ENCODE data around the gene L3MBTL1. TPM values are rescaled to one million over a fixed set of nuclear protein-coding genes. Genes with fewer than 3 reads are reported as not detected.

Gene L3MBTL1
- total and polyA plus RNA-seq, 2 of the 4 experiments (the other 2 are of a cell fraction): 2.2 to 4.5 TPM

DNA sequence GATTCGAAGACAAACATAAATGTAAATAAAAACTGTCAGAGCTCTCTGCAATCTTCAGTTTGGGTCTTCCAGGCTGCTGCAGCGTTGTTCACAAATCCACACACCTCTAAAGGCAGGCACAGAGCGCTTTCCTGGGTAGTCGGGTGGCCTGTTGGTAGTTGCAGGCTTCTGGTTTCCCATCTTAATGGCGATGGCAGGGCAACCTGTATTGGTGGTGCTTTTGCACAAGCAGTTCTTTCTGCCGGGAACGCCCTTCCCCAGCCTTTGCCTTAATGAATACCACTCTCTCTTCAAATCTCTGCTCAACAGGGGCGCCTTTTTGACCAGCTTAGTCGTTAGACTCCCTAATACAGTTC is 82.5 kb downstream of the L3MBTL1 start:
- H3K36me3 ChIP-seq (ENCODE audit: control insufficient read depth, insufficient read depth, low read length): peaks cover 1% of the 10 kb centered on the region; the same call in 1 of the 2 replicates
- peaks cover 12 to 16% of the 10 kb centered on the region in 2 experiments for H3K79me1 ChIP-seq (ENCODE audit: low read depth in 1 of 2, low read length in 2 of 2)
- intact Hi-C loops (cut with micrococcal nuclease): loop anchor here (1.0 to 2.0 kb wide), 2 partner anchors 52 to 127 kb away; no protein-coding TSS in a partner anchor
- peak overlapping the region; percentile 96 for H3K4me3 ChIP-seq (ENCODE audit: insufficient read depth, low read depth, low read length)
- H3K27ac ChIP-seq (ENCODE audit: insufficient read depth, low read length): peak overlapping the region; percentile 83
- H4K8ac ChIP-seq (ENCODE audit: low read depth in 2 of 2, low read length in 2 of 2): peak overlapping the region; percentile 96 to 99
- peaks cover 6% of the 10 kb centered on the region for H3K4me1 ChIP-seq (ENCODE audit: control insufficient read depth, insufficient read depth, low read length)
- ChIA-PET POLR2A (ENCODE audit: unreplicated experiment) (no interaction called here), CTCF (no interaction called here)
- peaks cover 3% of the 10 kb centered on the region; the same call in 1 of the 2 replicates for H3K9me1 ChIP-seq (ENCODE audit: insufficient read depth, low read length)
- peak overlapping the region; percentile 90 for H2AFZ ChIP-seq (replicated peaks; ENCODE audit: low read length, poor library complexity)
- no peaks in the 10 kb centered on the region for H3K27me3 ChIP-seq (ENCODE audit: control insufficient read depth, insufficient read depth, low read length)
- in situ Hi-C loops (cut with MboI; ENCODE audit: low sequenced_read_pairs): no loop called here
- peak overlapping the region; percentile 65; the same call in 1 of the 2 replicates for H2AK5ac ChIP-seq (ENCODE audit: low read depth, low read length)
- H3K9me3 ChIP-seq (ENCODE audit: control insufficient read depth, insufficient read depth, low read length): no peaks in the 10 kb centered on the region
- peak overlapping the region; percentile 95 for H4K5ac ChIP-seq (ENCODE audit: low read depth, low read length)
- H4K20me1 ChIP-seq (ENCODE audit: insufficient read depth, low read length): no peaks in the 10 kb centered on the region
- peak; percentile 5 for ATAC-seq (ENCODE audit: low read depth)
- H3K4me2 ChIP-seq (ENCODE audit: low read depth, low read length): peak overlapping the region; percentile 98
- H3K4ac ChIP-seq (ENCODE audit: low read depth, low read length): peak overlapping the region; percentile 86
- H2BK120ac ChIP-seq (ENCODE audit: low read depth, low read length): peak overlapping the region; percentile 37
- peak overlapping the region; percentile 82 for H3K9ac ChIP-seq (ENCODE audit: low read depth, low read length)
- H3K18ac ChIP-seq (ENCODE audit: low read depth, low read length): peak overlapping the region; percentile 78
- H2BK5ac ChIP-seq (ENCODE audit: low read depth, low read length, poor library complexity, severe bottlenecking): peak overlapping the region; percentile 71
- H3K23ac ChIP-seq (ENCODE audit: low read depth, low read length): peak overlapping the region; percentile 57; the same call in 1 of the 2 replicates
- BruUV-seq (replicated peaks): no TSS peak
- 0 out of 2 replicates have a peak overlapping the region, but pooled peaks have one; percentile 44 for H2BK20ac ChIP-seq (ENCODE audit: low read depth, low read length)
- no peak for DNase-seq
- H4K91ac ChIP-seq (ENCODE audit: insufficient read depth, low read depth, low read length): peak overlapping the region; percentile 61
- H2BK15ac ChIP-seq (ENCODE audit: low read depth, low read length): 0 out of 3 replicates have a peak overlapping the region, but pooled peaks have one; percentile 35
- 10% methylated on average over 3 of the region's 9 CpGs; no CpG with 5 or more reads in 1 of the 2 experiments for WGBS, 2 experiments (ENCODE audit: extremely low coverage in 2 of 2, insufficient read length in 1 of 2)
- peak overlapping the region; percentile 87 for H2AK9ac ChIP-seq (replicated peaks; ENCODE audit: low read depth, low read length, poor library complexity)
- TF ChIP-seq, protein P1, sequence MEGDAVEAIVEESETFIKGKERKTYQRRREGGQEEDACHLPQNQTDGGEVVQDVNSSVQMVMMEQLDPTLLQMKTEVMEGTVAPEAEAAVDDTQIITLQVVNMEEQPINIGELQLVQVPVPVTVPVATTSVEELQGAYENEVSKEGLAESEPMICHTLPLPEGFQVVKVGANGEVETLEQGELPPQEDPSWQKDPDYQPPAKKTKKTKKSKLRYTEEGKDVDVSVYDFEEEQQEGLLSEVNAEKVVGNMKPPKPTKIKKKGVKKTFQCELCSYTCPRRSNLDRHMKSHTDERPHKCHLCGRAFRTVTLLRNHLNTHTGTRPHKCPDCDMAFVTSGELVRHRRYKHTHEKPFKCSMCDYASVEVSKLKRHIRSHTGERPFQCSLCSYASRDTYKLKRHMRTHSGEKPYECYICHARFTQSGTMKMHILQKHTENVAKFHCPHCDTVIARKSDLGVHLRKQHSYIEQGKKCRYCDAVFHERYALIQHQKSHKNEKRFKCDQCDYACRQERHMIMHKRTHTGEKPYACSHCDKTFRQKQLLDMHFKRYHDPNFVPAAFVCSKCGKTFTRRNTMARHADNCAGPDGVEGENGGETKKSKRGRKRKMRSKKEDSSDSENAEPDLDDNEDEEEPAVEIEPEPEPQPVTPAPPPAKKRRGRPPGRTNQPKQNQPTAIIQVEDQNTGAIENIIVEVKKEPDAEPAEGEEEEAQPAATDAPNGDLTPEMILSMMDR (conservative IDR thresholded peaks at IDR 0.05; ENCODE audit: low read depth, low read length): no peak
- TF ChIP-seq MXI1 (IDR thresholded peaks at IDR 0.05; ENCODE audit: borderline replicate concordance, low read depth, low read length) (no peak), NFE2L2 (IDR thresholded peaks at IDR 0.05; ENCODE audit: low read depth, low read length) (no peak), MAZ (IDR thresholded peaks at IDR 0.05; ENCODE audit: borderline replicate concordance, low read depth, low read length) (no peak), RAD21 (IDR thresholded peaks at IDR 0.05; ENCODE audit: low read length) (no peak), BHLHE40 (IDR thresholded peaks at IDR 0.05; ENCODE audit: low read depth, low read length) (no peak), CHD1 (IDR thresholded peaks at IDR 0.05; ENCODE audit: low read depth, low read length) (no peak), POLR2A (IDR thresholded peaks at IDR 0.05; ENCODE audit: low read depth, low read length) (no peak)
- TF ChIP-seq, protein P2, sequence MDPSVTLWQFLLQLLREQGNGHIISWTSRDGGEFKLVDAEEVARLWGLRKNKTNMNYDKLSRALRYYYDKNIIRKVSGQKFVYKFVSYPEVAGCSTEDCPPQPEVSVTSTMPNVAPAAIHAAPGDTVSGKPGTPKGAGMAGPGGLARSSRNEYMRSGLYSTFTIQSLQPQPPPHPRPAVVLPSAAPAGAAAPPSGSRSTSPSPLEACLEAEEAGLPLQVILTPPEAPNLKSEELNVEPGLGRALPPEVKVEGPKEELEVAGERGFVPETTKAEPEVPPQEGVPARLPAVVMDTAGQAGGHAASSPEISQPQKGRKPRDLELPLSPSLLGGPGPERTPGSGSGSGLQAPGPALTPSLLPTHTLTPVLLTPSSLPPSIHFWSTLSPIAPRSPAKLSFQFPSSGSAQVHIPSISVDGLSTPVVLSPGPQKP (IDR thresholded peaks at IDR 0.05; ENCODE audit: borderline replicate concordance, low read depth, low read length): no peak
- TF ChIP-seq, protein P3, sequence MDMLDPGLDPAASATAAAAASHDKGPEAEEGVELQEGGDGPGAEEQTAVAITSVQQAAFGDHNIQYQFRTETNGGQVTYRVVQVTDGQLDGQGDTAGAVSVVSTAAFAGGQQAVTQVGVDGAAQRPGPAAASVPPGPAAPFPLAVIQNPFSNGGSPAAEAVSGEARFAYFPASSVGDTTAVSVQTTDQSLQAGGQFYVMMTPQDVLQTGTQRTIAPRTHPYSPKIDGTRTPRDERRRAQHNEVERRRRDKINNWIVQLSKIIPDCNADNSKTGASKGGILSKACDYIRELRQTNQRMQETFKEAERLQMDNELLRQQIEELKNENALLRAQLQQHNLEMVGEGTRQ (IDR thresholded peaks at IDR 0.05; ENCODE audit: low read depth, low read length): no peak
- dilution Hi-C loops (cut with HindIII; ENCODE audit: low sequenced_read_pairs, unreplicated experiment): no loop called here
- H3K14ac ChIP-seq (replicated peaks; ENCODE audit: low read depth, low read length): peak overlapping the region; percentile 84
- peak overlapping the region; percentile 64; the same call in 1 of the 2 replicates for H3K56ac ChIP-seq (ENCODE audit: extremely low read depth, insufficient read depth, low read length)

All from IMR-90 (cell line).